ENCODE results near the gene MAPT.

MAPT gene

DNA sequence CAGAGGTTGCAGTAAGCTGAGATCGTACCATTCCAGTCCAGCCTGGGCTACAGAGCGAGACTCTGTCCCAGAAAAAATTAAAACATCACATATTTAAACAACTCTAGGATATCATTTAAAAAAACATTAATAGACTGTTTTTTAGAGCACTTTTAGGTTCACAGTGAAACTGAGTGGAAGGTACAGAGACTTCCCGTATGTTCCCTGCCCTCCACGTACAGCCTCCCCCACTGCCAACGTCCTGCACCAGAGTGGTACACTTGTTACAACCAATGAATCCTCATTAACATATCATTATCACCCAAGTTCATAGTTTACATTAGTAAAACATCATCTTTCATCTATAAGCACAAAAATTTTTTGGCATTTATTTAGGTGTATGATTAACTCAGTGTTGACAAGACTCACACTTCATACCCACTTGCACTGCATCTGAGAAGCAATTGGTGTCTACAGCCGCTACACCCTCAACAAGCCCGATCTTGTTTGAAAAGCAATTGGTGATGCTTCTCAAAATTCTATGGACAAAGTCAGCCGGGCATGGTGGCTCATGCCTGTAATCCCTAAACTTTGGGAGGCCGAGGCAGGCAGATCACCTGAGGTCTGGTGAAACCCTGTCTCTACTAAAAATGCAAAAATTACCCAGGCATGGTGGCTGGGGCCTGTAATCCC, 64.8 kb downstream of the MAPT start:
- no peak overlapping the region for H3K4me2 ChIP-seq (ENCODE audit: low read length)
- H3K36me3 ChIP-seq (ENCODE audit: control insufficient read depth, low read length), result no peaks in the 10 kb centered on the region
- no peaks in the 10 kb centered on the region for H3K9me2 ChIP-seq (replicated peaks; ENCODE audit: control insufficient read depth, low read length)

DNA sequence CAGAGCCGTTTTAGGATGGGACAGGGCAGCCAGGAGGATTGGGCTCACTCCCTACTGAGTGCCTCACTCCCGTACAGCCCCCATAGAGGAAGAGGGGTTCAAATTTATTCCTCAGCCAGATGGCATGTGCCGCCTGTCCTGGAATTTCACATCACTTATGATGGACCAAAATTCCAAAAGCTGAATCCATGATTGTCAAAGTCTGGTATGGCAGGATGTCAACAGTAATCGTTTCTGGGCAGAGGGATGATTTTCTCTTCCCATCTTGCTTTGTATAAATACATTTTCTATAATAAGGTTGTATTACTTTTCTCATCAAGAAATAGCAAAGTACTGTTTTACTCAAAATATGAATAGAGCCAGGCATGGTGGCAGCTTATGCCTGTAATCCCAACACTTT, 66.0 kb downstream of the MAPT start:
- H3K9me3 ChIP-seq (ENCODE audit: control insufficient read depth, insufficient read depth, low read length), result no peaks in the 10 kb centered on the region
- no peaks in the 10 kb centered on the region for H3K4me1 ChIP-seq (ENCODE audit: control insufficient read depth, low read length)
- no peaks in the 10 kb centered on the region for H3K9me2 ChIP-seq (replicated peaks; ENCODE audit: control insufficient read depth, low read length)
- no peaks in the 10 kb centered on the region for H3K79me2 ChIP-seq (ENCODE audit: control insufficient read depth, low read length)
- no peak overlapping the region for H3K4me3 ChIP-seq (ENCODE audit: low read length)
- no peaks in the 10 kb centered on the region for H3K36me3 ChIP-seq (ENCODE audit: control insufficient read depth, low read length)
- TF ChIP-seq EZH2phosphoT487 (IDR thresholded peaks at IDR 0.05; ENCODE audit: borderline replicate concordance, low read length), result no peak
- TF ChIP-seq, protein P1, sequence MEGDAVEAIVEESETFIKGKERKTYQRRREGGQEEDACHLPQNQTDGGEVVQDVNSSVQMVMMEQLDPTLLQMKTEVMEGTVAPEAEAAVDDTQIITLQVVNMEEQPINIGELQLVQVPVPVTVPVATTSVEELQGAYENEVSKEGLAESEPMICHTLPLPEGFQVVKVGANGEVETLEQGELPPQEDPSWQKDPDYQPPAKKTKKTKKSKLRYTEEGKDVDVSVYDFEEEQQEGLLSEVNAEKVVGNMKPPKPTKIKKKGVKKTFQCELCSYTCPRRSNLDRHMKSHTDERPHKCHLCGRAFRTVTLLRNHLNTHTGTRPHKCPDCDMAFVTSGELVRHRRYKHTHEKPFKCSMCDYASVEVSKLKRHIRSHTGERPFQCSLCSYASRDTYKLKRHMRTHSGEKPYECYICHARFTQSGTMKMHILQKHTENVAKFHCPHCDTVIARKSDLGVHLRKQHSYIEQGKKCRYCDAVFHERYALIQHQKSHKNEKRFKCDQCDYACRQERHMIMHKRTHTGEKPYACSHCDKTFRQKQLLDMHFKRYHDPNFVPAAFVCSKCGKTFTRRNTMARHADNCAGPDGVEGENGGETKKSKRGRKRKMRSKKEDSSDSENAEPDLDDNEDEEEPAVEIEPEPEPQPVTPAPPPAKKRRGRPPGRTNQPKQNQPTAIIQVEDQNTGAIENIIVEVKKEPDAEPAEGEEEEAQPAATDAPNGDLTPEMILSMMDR (IDR thresholded peaks at IDR 0.05; ENCODE audit: low read depth, low read length, poor library complexity, severe bottlenecking), result no peak
- H3F3A ChIP-seq (ENCODE audit: control insufficient read depth, insufficient read depth), result no peaks in the 10 kb centered on the region
- H3K4me2 ChIP-seq (ENCODE audit: low read length), result no peak overlapping the region
- H3K27ac ChIP-seq (ENCODE audit: low read depth, low read length), result no peak overlapping the region
- no peaks in the 10 kb centered on the region for H4K20me1 ChIP-seq (ENCODE audit: control insufficient read depth, insufficient read depth, low read depth, low read length)
- H3K27me3 ChIP-seq (ENCODE audit: control insufficient read depth, low read length), result 0 out of 2 replicates have a peak, but pooled peaks cover 2% of the 10 kb centered on the region

More for the DNA sequence above, 64.8 kb downstream of the MAPT start:
- Histone ChIP-seq H4K20me1 (ENCODE audit: control insufficient read depth, insufficient read depth, low read depth, low read length) (no peaks in the 10 kb centered on the region), H3K27ac (ENCODE audit: low read depth, low read length) (no peak overlapping the region), H3K27me3 (ENCODE audit: control insufficient read depth, low read length) (no peaks in the 10 kb centered on the region), H3K4me1 (ENCODE audit: control insufficient read depth, low read length) (no peaks in the 10 kb centered on the region), H3K79me2 (ENCODE audit: control insufficient read depth, low read length) (no peaks in the 10 kb centered on the region), H3K4me3 (ENCODE audit: low read length) (no peak overlapping the region), H3F3A (ENCODE audit: control insufficient read depth, insufficient read depth) (no peaks in the 10 kb centered on the region), H3K9me3 (ENCODE audit: control insufficient read depth, insufficient read depth, low read length) (no peaks in the 10 kb centered on the region)
- TF ChIP-seq, protein P1 (IDR thresholded peaks at IDR 0.05; ENCODE audit: low read depth, low read length, poor library complexity, severe bottlenecking), result no peak
- no peak for TF ChIP-seq EZH2phosphoT487 (IDR thresholded peaks at IDR 0.05; ENCODE audit: borderline replicate concordance, low read length)

DNA sequence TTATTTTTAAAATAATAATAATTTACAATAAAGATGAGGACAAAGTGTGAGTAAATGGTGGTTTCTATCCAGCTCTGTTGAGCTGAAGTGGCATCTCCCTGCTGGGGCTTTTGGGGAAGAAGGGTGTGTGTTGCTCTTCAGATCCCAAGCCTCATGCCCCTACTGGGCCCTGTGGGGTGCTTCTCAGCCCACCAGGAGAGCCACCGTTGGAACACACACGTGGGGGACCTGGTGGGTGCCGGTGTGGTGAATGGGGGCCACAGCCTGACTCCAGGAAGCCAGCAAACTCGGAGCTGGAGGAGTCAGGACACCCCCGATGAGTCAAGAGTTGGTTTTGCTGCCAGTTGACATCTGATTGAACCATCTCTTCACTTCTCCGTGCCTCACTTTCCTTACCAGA, 66.9 kb downstream of the MAPT start:
- no peaks in the 10 kb centered on the region for H3K79me2 ChIP-seq (ENCODE audit: control insufficient read depth, low read length)
- H3K9me2 ChIP-seq (replicated peaks; ENCODE audit: control insufficient read depth, low read length), result no peaks in the 10 kb centered on the region
- no peak overlapping the region for H3K4me2 ChIP-seq (ENCODE audit: low read length)
- peaks cover 8% of the 10 kb centered on the region; the same call in 1 of the 2 replicates for H3K27me3 ChIP-seq (ENCODE audit: control insufficient read depth, low read length)
- no peak overlapping the region for H3K27ac ChIP-seq (ENCODE audit: low read depth, low read length)
- no peaks in the 10 kb centered on the region for H4K20me1 ChIP-seq (ENCODE audit: control insufficient read depth, insufficient read depth, low read depth, low read length)
- H3F3A ChIP-seq (ENCODE audit: control insufficient read depth, insufficient read depth), result no peaks in the 10 kb centered on the region
- H3K4me3 ChIP-seq (ENCODE audit: low read length), result no peak overlapping the region
- H3K4me1 ChIP-seq (ENCODE audit: control insufficient read depth, low read length), result no peaks in the 10 kb centered on the region
- H3K9me3 ChIP-seq (ENCODE audit: control insufficient read depth, insufficient read depth, low read length), result no peaks in the 10 kb centered on the region
- no peaks in the 10 kb centered on the region for H3K36me3 ChIP-seq (ENCODE audit: control insufficient read depth, low read length)
- TF ChIP-seq EZH2phosphoT487 (IDR thresholded peaks at IDR 0.05; ENCODE audit: borderline replicate concordance, low read length), result no peak
- TF ChIP-seq, protein P1 (IDR thresholded peaks at IDR 0.05; ENCODE audit: low read depth, low read length, poor library complexity, severe bottlenecking), result no peak
